HepG2 (cell line): Measurements from ENCODE around the gene MRFAP1L1. TPM values are rescaled to one million over a fixed set of nuclear protein-coding genes. Genes with fewer than 3 reads are reported as not detected.

Experiments
- FOXP1 ChIP-seq, 2 experiments: fragments of 450-650 bp in 1 of 2; IDR thresholded peaks; 2 replicates each; pipeline ENCODE4 v1.6.1; 2017 to 2018; ENCODE audit warnings: antibody characterized with exemption in 1 of 2
- ISL2 ChIP-seq: sonication (generic); formaldehyde crosslinking; IDR thresholded peaks from 2 replicates; pipeline ENCODE4 v1.5.0; 2020; ENCODE audit warnings: missing genetic modification reagents
- KMT2B ChIP-seq: IDR thresholded peaks from 2 replicates; pipeline ENCODE4 v1.6.1; 2016; ENCODE audit warnings: missing genetic modification reagents, missing compliant biosample characterization
- MBNL3 ChIP-seq: fragments of 250-450 bp; sonication (Bioruptor Pico); conservative IDR thresholded peaks from 2 replicates; pipeline ENCODE4 v1.8.0; 2022; ENCODE audit warnings: mild to moderate bottlenecking, inconsistent platforms
- NCOA5 ChIP-seq: sonication (generic); formaldehyde crosslinking; IDR thresholded peaks from 2 replicates; pipeline ENCODE4 v1.4.0; 2020; ENCODE audit warnings: missing genetic modification reagents
- SP4 ChIP-seq: sonication (generic); formaldehyde crosslinking; IDR thresholded peaks from 2 replicates; pipeline ENCODE4 v1.8.1; 2023; ENCODE audit warnings: mild to moderate bottlenecking, missing genetic modification reagents
- ZFY ChIP-seq: sonication (generic); formaldehyde crosslinking; IDR thresholded peaks from 2 replicates; pipeline ENCODE4 v1.4.0; 2020; ENCODE audit warnings: missing genetic modification reagents
- ZNF282 ChIP-seq: fragments of 450-650 bp; IDR thresholded peaks from 2 replicates; pipeline ENCODE4 v1.6.1; 2018; ENCODE audit not compliant: partially characterized antibody
- ZNF672 ChIP-seq: sonication (generic); formaldehyde crosslinking; IDR thresholded peaks from 2 replicates; pipeline ENCODE4 v1.8.1; 2022; ENCODE audit warnings: missing genetic modification reagents
- ZNF883 ChIP-seq: sonication (generic); formaldehyde crosslinking; IDR thresholded peaks from 2 replicates; pipeline ENCODE4 v1.5.1; 2020; ENCODE audit warnings: mild to moderate bottlenecking, missing genetic modification reagents; ENCODE audit errors: not compliant biosample characterization
- polyA plus RNA-seq, 8 experiments: library from polyadenylated mRNA; depleted of rRNA in 3 of 8; stranded (reverse) in 7 of 8; unstranded in 1 of 8; fragments of >200 nt; fragmentation: Illumina TruSeq in 4 of 8; extraction: Trizol in 4 of 8; gene quantifications; 2 replicates each; pipeline versions ENCODE4 v1.2.1 to v1.2.3, GENCODE V29; 2011 to 2016; ENCODE audit warnings: low read depth in 4 of 8, missing spikeins in 1 of 8, mixed read lengths in 1 of 8; ENCODE audit not compliant: insufficient read depth in 1 of 8
- total RNA-seq, 5 experiments: library from RNA; depleted of rRNA; stranded (reverse); fragments of >200 nt; fragmentation: Illumina TruSeq; extraction: Trizol; gene quantifications; 2 replicates each; pipeline ENCODE4 v1.2.3, GENCODE V29; 2016; ENCODE audit warnings: low read depth in 1 of 5
- TF ChIP-seq, protein P1 (sequence below): sonication (generic); formaldehyde crosslinking; IDR thresholded peaks from 2 replicates; pipeline ENCODE4 v1.5.0; 2020; ENCODE audit warnings: missing genetic modification reagents
- TF ChIP-seq, protein P2 (sequence below): sonication (generic); formaldehyde crosslinking; IDR thresholded peaks from 2 replicates; pipeline ENCODE4 v1.4.0; 2020; ENCODE audit warnings: missing genetic modification reagents, borderline replicate concordance
- TF ChIP-seq, protein P3 (sequence below): sonication (generic); formaldehyde crosslinking; IDR thresholded peaks from 2 replicates; pipeline ENCODE4 v1.4.0; 2020; ENCODE audit warnings: missing genetic modification reagents
- TF ChIP-seq, protein P4 (sequence below): sonication (generic); formaldehyde crosslinking; conservative IDR thresholded peaks from 2 replicates; pipeline ENCODE4 v1.5.0; 2020; ENCODE audit warnings: missing genetic modification reagents
- TF ChIP-seq, protein P5 (sequence below): sonication (generic); formaldehyde crosslinking; conservative IDR thresholded peaks from 2 replicates; pipeline ENCODE4 v1.4.0; 2020; ENCODE audit warnings: missing genetic modification reagents

Gene MRFAP1L1
- total and polyA plus RNA-seq, 2 of the 13 experiments (the other 11 are each of a cell fraction or from before 2014, with no cell fraction given) = 44.8 to 76.6 TPM

DNA sequence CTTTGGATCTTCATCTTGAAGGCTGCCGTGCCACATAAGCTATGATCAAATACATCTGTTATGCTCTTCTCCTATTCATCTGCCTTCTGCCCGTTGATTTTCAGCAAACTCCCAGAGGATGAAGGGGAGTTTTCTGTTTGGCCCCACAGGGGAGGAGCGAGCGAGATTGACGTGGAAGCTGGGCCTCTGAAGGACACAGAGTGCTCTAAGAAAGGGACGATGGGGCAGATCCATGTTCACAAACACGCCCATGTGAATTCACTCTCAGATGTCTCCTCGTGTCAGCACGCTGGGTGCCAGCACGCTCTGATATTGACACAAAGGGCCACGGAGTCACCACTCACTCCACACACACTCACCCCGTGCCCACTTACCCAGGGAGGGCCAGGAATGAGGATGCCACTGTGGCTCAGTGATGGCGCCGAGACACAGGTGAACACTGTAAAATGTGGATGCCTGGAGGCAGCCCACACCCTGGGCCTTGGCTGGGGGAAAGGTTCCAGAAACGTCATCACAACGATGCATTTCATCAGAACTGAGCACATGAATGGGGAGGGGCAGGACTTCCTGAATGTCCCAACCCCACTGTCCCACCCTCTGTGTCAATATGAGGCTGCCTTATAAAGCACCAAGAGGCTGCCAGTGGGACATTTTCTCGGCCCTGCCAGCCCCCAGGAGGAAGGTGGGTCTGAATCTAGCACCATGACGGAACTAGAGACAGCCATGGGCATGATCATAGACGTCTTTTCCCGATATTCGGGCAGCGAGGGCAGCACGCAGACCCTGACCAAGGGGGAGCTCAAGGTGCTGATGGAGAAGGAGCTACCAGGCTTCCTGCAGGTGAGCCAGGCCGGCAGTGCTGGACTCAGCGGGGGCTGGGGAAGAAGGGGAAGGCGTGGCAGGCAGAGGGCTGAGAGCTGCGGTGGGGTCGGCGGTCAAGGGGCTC, 16.2 kb downstream of the MRFAP1L1 start, which contains the start of gene S100P (continued):
- TF ChIP-seq MBNL3 (CRISPR knock-in tag) (no peak), FOXP1 (IDR thresholded peaks at IDR 0.05) (no peak), FOXP1 (CRISPR knock-in tag; IDR thresholded peaks at IDR 0.05) (no peak; the same call in 1 of the 2 replicates), SP4 (CRISPR knock-in tag) (peak; percentile 41; the same call in 1 of the 2 replicates), ISL2 (CRISPR knock-in tag) (peak; percentile 47), ZNF883 (no peak), KMT2B (CRISPR knock-in tag) (no peak; the same call in 1 of the 2 replicates), ZNF282 (no peak), ZNF672 (CRISPR knock-in tag) (no peak), ZFY (CRISPR knock-in tag) (peak; percentile 73; the same call in 1 of the 2 replicates), NCOA5 (CRISPR knock-in tag) (no peak)
- TF ChIP-seq, protein P1, sequence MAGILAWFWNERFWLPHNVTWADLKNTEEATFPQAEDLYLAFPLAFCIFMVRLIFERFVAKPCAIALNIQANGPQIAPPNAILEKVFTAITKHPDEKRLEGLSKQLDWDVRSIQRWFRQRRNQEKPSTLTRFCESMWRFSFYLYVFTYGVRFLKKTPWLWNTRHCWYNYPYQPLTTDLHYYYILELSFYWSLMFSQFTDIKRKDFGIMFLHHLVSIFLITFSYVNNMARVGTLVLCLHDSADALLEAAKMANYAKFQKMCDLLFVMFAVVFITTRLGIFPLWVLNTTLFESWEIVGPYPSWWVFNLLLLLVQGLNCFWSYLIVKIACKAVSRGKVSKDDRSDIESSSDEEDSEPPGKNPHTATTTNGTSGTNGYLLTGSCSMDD (CRISPR knock-in tag) = no peak
- TF ChIP-seq, protein P2, sequence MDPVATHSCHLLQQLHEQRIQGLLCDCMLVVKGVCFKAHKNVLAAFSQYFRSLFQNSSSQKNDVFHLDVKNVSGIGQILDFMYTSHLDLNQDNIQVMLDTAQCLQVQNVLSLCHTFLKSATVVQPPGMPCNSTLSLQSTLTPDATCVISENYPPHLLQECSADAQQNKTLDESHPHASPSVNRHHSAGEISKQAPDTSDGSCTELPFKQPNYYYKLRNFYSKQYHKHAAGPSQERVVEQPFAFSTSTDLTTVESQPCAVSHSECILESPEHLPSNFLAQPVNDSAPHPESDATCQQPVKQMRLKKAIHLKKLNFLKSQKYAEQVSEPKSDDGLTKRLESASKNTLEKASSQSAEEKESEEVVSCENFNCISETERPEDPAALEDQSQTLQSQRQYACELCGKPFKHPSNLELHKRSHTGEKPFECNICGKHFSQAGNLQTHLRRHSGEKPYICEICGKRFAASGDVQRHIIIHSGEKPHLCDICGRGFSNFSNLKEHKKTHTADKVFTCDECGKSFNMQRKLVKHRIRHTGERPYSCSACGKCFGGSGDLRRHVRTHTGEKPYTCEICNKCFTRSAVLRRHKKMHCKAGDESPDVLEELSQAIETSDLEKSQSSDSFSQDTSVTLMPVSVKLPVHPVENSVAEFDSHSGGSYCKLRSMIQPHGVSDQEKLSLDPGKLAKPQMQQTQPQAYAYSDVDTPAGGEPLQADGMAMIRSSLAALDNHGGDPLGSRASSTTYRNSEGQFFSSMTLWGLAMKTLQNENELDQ (CRISPR knock-in tag) = no peak
- TF ChIP-seq, protein P3, sequence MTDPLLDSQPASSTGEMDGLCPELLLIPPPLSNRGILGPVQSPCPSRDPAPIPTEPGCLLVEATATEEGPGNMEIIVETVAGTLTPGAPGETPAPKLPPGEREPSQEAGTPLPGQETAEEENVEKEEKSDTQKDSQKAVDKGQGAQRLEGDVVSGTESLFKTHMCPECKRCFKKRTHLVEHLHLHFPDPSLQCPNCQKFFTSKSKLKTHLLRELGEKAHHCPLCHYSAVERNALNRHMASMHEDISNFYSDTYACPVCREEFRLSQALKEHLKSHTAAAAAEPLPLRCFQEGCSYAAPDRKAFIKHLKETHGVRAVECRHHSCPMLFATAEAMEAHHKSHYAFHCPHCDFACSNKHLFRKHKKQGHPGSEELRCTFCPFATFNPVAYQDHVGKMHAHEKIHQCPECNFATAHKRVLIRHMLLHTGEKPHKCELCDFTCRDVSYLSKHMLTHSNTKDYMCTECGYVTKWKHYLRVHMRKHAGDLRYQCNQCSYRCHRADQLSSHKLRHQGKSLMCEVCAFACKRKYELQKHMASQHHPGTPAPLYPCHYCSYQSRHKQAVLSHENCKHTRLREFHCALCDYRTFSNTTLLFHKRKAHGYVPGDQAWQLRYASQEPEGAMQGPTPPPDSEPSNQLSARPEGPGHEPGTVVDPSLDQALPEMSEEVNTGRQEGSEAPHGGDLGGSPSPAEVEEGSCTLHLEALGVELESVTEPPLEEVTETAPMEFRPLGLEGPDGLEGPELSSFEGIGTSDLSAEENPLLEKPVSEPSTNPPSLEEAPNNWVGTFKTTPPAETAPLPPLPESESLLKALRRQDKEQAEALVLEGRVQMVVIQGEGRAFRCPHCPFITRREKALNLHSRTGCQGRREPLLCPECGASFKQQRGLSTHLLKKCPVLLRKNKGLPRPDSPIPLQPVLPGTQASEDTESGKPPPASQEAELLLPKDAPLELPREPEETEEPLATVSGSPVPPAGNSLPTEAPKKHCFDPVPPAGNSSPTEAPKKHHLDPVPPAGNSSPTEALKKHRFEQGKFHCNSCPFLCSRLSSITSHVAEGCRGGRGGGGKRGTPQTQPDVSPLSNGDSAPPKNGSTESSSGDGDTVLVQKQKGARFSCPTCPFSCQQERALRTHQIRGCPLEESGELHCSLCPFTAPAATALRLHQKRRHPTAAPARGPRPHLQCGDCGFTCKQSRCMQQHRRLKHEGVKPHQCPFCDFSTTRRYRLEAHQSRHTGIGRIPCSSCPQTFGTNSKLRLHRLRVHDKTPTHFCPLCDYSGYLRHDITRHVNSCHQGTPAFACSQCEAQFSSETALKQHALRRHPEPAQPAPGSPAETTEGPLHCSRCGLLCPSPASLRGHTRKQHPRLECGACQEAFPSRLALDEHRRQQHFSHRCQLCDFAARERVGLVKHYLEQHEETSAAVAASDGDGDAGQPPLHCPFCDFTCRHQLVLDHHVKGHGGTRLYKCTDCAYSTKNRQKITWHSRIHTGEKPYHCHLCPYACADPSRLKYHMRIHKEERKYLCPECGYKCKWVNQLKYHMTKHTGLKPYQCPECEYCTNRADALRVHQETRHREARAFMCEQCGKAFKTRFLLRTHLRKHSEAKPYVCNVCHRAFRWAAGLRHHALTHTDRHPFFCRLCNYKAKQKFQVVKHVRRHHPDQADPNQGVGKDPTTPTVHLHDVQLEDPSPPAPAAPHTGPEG (CRISPR knock-in tag) = no peak
- TF ChIP-seq, protein P4, sequence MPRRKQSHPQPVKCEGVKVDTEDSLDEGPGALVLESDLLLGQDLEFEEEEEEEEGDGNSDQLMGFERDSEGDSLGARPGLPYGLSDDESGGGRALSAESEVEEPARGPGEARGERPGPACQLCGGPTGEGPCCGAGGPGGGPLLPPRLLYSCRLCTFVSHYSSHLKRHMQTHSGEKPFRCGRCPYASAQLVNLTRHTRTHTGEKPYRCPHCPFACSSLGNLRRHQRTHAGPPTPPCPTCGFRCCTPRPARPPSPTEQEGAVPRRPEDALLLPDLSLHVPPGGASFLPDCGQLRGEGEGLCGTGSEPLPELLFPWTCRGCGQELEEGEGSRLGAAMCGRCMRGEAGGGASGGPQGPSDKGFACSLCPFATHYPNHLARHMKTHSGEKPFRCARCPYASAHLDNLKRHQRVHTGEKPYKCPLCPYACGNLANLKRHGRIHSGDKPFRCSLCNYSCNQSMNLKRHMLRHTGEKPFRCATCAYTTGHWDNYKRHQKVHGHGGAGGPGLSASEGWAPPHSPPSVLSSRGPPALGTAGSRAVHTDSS (CRISPR knock-in tag) = no peak
- TF ChIP-seq, protein P5, sequence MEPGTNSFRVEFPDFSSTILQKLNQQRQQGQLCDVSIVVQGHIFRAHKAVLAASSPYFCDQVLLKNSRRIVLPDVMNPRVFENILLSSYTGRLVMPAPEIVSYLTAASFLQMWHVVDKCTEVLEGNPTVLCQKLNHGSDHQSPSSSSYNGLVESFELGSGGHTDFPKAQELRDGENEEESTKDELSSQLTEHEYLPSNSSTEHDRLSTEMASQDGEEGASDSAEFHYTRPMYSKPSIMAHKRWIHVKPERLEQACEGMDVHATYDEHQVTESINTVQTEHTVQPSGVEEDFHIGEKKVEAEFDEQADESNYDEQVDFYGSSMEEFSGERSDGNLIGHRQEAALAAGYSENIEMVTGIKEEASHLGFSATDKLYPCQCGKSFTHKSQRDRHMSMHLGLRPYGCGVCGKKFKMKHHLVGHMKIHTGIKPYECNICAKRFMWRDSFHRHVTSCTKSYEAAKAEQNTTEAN (CRISPR knock-in tag) = peak; percentile 99
